HG03432 (cell line): ENCODE measurements around the gene SLC25A27.

Source experiments
- ATAC-seq: cut with Tn5 transposase; IDR thresholded peaks from one replicate; pipeline ENCODE4 v1.9.1; 2021; ENCODE audit warnings: mild to moderate bottlenecking, moderate library complexity; ENCODE audit not compliant: unreplicated experiment

SLC25A27 gene

GRCh38 chr6:46704562-46704961 lies 51.8 kb downstream of the SLC25A27 start:
- no peak for ATAC-seq

- peak; percentile 66 for ATAC-seq
Observed at GRCh38 chr6:46706464-46706863, 53.7 kb downstream of the SLC25A27 start.

DNA sequence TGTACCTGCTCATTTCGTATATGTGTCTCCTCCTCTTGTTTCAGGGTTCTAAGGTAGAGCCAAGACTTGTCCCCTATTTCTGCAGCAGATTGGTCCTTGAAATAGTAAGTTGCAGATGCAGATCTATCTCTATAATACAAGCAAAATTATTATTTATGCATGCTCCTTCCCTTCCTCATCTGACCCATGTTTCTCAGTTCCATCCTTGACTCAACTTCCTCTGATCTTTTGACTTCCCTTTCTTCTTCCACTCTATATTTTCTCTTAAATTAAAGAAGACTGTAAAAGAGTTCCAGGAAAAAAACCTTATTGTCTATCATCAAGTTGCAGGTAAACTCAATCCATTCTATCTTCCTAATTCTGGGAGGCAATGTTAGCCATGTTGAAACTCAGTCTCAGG lies 58.7 kb downstream of the SLC25A27 start:
- no peak for ATAC-seq

DNA sequence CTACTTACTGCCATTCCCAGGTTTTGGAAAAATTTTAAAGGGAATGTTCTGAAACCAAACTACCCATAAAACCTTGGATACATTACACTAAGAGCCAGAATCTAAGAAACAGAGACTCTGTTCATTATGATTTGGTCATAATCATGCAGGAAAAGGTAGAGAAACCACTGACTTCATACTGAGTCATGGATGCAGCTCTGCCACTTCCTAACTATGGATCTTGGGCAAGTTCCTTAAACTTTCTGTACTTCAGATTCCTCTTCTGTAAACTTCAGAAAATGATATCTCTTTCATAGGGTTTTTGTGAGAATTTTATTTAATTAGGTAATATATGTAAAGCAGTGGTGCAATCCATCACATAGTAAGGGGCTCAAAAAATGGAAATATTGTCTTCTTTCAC lies 62.4 kb downstream of the SLC25A27 start:
- no peak for ATAC-seq

GRCh38 chr6:46719099-46719498 lies 66.3 kb downstream of the SLC25A27 start:
- no peak for ATAC-seq

DNA sequence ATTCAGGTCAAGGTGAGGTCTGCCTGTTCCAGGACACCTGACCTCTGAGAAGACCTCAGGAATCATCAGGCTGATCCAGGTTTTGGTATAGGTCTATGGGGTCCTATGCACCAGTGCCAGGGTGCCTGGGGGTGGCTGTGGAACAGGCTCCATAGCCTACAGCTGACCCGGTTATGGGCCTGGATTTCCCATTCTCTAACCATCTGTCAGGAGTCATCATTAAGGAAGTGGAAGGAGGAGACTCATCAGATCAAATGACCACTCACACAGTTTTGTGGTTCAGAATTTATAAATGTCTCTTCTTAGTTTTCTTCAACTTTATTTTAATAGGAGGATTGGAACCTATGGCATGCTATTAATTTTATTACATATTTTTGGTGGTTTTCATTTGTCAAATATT lies 67.6 kb downstream of the SLC25A27 start:
- no peak for ATAC-seq
